ENCODE measurements around the gene ZNF830. TPM values are rescaled to one million over a fixed set of nuclear protein-coding genes. Genes with fewer than 3 reads are reported as not detected.

Gene ZNF830
- total RNA-seq, 1 experiment from 2014 or later = 19.2 TPM

- Histone ChIP-seq H2BK5ac (ENCODE audit: insufficient read length, low read length) (no peak overlapping the region), H3K27ac (ENCODE audit: insufficient read length, low read depth, low read length) (no peak overlapping the region), H3K9ac (ENCODE audit: extremely low read depth, insufficient read length, low read length) (no peak overlapping the region), H2BK120ac (ENCODE audit: low read depth, low read length, poor library complexity, severe bottlenecking) (no peak overlapping the region), H4K5ac (ENCODE audit: insufficient read length, low read depth, low read length) (no peak overlapping the region), H3K14ac (ENCODE audit: insufficient read depth, low read length) (no peak overlapping the region), H3K4me2 (ENCODE audit: insufficient read depth, insufficient read length, low read length) (no peak overlapping the region), H2BK20ac (ENCODE audit: low read depth, low read length, poor library complexity, severe bottlenecking) (no peak overlapping the region), H2AK5ac (ENCODE audit: insufficient read length, low read length) (no peak overlapping the region), H4K91ac (ENCODE audit: insufficient read length, low read depth, low read length) (no peak overlapping the region), H3T11ph (ENCODE audit: low read length) (no peak overlapping the region), H3K4ac (ENCODE audit: low read depth, low read length) (no peak overlapping the region), H4K20me1 (ENCODE audit: control insufficient read depth, insufficient read depth, insufficient read length) (no peaks in the 10 kb centered on the region), H3K27me3 (ENCODE audit: insufficient read depth, low read length) (no peaks in the 10 kb centered on the region), H3K79me1 (ENCODE audit: insufficient read depth, low read depth, low read length, poor library complexity, severe bottlenecking) (peaks cover 18% of the 10 kb centered on the region), H3K79me2 (ENCODE audit: insufficient read depth, low read length) (peaks cover 10% of the 10 kb centered on the region), H3K9me3 (ENCODE audit: control insufficient read depth, low read depth, low read length) (no peaks in the 10 kb centered on the region), H4K8ac (replicated peaks; ENCODE audit: insufficient read length, low read depth, low read length) (no peak overlapping the region), H3K4me1 (ENCODE audit: insufficient read depth, low read length) (no peaks in the 10 kb centered on the region), H3K23me2 (ENCODE audit: insufficient read length, low read depth, low read length, poor library complexity, severe bottlenecking) (no peaks in the 10 kb centered on the region), H2BK12ac (ENCODE audit: insufficient read length, low read depth, low read length) (no peak overlapping the region), H3K56ac (ENCODE audit: insufficient read length, low read depth, low read length) (no peak overlapping the region), H3K23ac (ENCODE audit: insufficient read length, low read depth, low read length) (no peak overlapping the region), H3K18ac (ENCODE audit: insufficient read length, low read depth, low read length) (no peak overlapping the region), H2BK15ac (ENCODE audit: low read depth, low read length) (no peak overlapping the region), H2AFZ (ENCODE audit: low read length) (no peak overlapping the region)
- no peak for TF ChIP-seq CTCF (conservative IDR thresholded peaks at IDR 0.05)
- DNase-seq = no peak
- peaks cover 8 to 21% (median 14%) of the 10 kb centered on the region in 3 experiments; a peak in 5 of 7 replicates for H3K36me3 Mint-ChIP-seq (ENCODE audit: insufficient read depth in 1 of 3, low read depth in 3 of 3)
- H3K27me3 Mint-ChIP-seq (ENCODE audit: low read depth) = no peaks in the 10 kb centered on the region; the same call in none of the 2 replicates
- peak overlapping the region; percentile 90 to 93; a peak in 4 of 5 replicates for H3K4me3 Mint-ChIP-seq
- H3K9me3 Mint-ChIP-seq = no peaks in the 10 kb centered on the region; a peak in 1 of 5 replicates
- H3K4me1 Mint-ChIP-seq = peaks cover 26 to 35% of the 10 kb centered on the region in 2 experiments
- no peak overlapping the region for H3K27ac Mint-ChIP-seq
- no CpG with 5 or more reads among the region's 7 CpGs for WGBS (ENCODE audit: extremely low coverage, insufficient read length, low lambda C conversion rate)
Observed at GRCh38 chr17:34979153-34979552, 17.8 kb downstream of the ZNF830 start.
